Omental fat pad (tissue), 4 donors: Measurements from ENCODE around the gene MTHFD1. TPM values are rescaled to one million over a fixed set of nuclear protein-coding genes. Genes with fewer than 3 reads are reported as not detected.

Source experiments
- ATAC-seq: fragments of 150-250 bp; one replicate; pipeline ENCODE4 v1.9.1; 2016; ENCODE audit warnings: mild to moderate bottlenecking, moderate library complexity; ENCODE audit not compliant: low FRiP score
- DNase-seq: peaks from one replicate; pipeline ENCODE4 v3.0.0-alpha.2; 2019; ENCODE audit warnings: low spot score
- CTCF ChIP-seq, 3 donors: fragments of 450-650 bp; IDR thresholded peaks; one replicate each; pipeline ENCODE4 v1.5.1; 2016 to 2017; ENCODE audit warnings: antibody characterized with exemption in 3 of 3, mild to moderate bottlenecking in 3 of 3, moderate library complexity in 2 of 3
- small RNA-seq: library from RNA; depleted of rRNA; stranded (forward); fragments of <200 nt; gene quantifications from one replicate; pipeline ENCODE3, GENCODE V24; 2016
- total RNA-seq, 4 donors: library from RNA; depleted of rRNA; stranded (reverse); fragments of >200 nt; gene quantifications; one replicate each; pipeline ENCODE4 v1.1.0, GENCODE V29; 2016

MTHFD1 gene
- total RNA-seq, 4 donors from 2014 or later = 58.0 to 138 (median 86.9) TPM

- DNase-seq = no peak
- ATAC-seq = no peak
- no peak for TF ChIP-seq CTCF (IDR thresholded peaks at IDR 0.05)
Observed at GRCh38 chr14:64508215-64508776, 120.1 kb downstream of the MTHFD1 start.

- ATAC-seq = no peak
- TF ChIP-seq CTCF (IDR thresholded peaks at IDR 0.05) = no peak
- DNase-seq = no peak
Observed at GRCh38 chr14:64509036-64509435, 120.9 kb downstream of the MTHFD1 start.

Small RNAs within 50 kb of the gene (small RNA-seq; reads per million reads assigned to genes)
- gene AL161756.2 = not detected

Other genes with a start within 250 kb of the MTHFD1 start
- gene ESR2, start 94.0 kb upstream of the MTHFD1 start, total RNA-seq = 1 to 10 TPM; 1.4 to 1.6 (median 1.5) TPM
- 1 to 10 TPM in 1 of 4 donors, under 1 TPM in 3; 0.47 to 1.4 (median 0.66) TPM for gene AKAP5, start 77.1 kb downstream of the MTHFD1 start, total RNA-seq
- 10 to 100 TPM in 1 of 4 donors, 1 to 10 TPM in 3; 5.5 to 12.3 (median 8.6) TPM for gene ZBTB25, start 115.5 kb downstream of the MTHFD1 start, total RNA-seq
- gene ZBTB1, start 116.4 kb downstream of the MTHFD1 start, total RNA-seq = 10 to 100 TPM; 35.9 to 54.2 (median 43.7) TPM
- 10 to 100 TPM in 3 of 4 donors, 1 to 10 TPM in 1; 4.7 to 23.4 (median 17.5) TPM for gene HSPA2, start 152.4 kb downstream of the MTHFD1 start, total RNA-seq
- gene PPP1R36, start 161.6 kb downstream of the MTHFD1 start, total RNA-seq = 1 to 10 TPM in 3 of 4 donors, under 1 TPM in 1; 0.63 to 3.2 (median 2.1) TPM